Measurements from ENCODE around the gene TMEM82. TPM values are rescaled to one million over a fixed set of nuclear protein-coding genes. Genes with fewer than 3 reads are reported as not detected.

The TMEM82 gene
- total and polyA plus RNA-seq, 8 donors: 0.10 to 4.9 (median 1.5) TPM; not detected in 4

GRCh38 chr1:15757016-15757543 lies 14.8 kb downstream of the TMEM82 start:
- H3K36me3 ChIP-seq: no peaks in the 10 kb centered on the region
- peak overlapping the region; percentile 19 to 78 (median 69) for H3K4me3 ChIP-seq
- WGBS, 5 donors: 50 to 67% (median 57%) methylated on average over 5 to 9 of the region's 9 CpGs
- TF ChIP-seq EP300 (IDR thresholded peaks at IDR 0.05) (no peak), POLR2AphosphoS5 (IDR thresholded peaks at IDR 0.05) (no peak), CTCF (IDR thresholded peaks at IDR 0.05) (no peak)
- peak overlapping the region; percentile 63 to 84 (median 80) for H3K27ac ChIP-seq
- intact Hi-C loops (cut with DNase I; ENCODE audit: low total_unique reads): no loop called here
- DNase-seq: no peak
- peaks cover 0 to 51% (median 17%) of the 10 kb centered on the region in 3 donors for H3K27me3 ChIP-seq
- H3K4me1 ChIP-seq: peaks cover 47 to 68% (median 62%) of the 10 kb centered on the region in 4 donors
- no peaks in the 10 kb centered on the region for H3K9me3 ChIP-seq

- H3K9me3 ChIP-seq: no peaks in the 10 kb centered on the region
- H3K27ac ChIP-seq: peak overlapping the region; percentile 63 to 84 (median 80)
- H3K27me3 ChIP-seq: peaks cover 0 to 51% (median 17%) of the 10 kb centered on the region in 3 donors
- 7 to 19% (median 13%) methylated on average over 12 to 24 of the region's 24 CpGs for WGBS, 5 donors
- no peaks in the 10 kb centered on the region for H3K36me3 ChIP-seq
- peaks cover 47 to 75% (median 65%) of the 10 kb centered on the region in 4 donors for H3K4me1 ChIP-seq
- peak in 1 of 2 donors; percentile 81 for DNase-seq
- H3K4me3 ChIP-seq: peak overlapping the region; percentile 60 to 78 (median 76)
- intact Hi-C loops (cut with DNase I; ENCODE audit: low total_unique reads): no loop called here
- no peak for TF ChIP-seq POLR2AphosphoS5 (IDR thresholded peaks at IDR 0.05)
- no peak for TF ChIP-seq EP300 (IDR thresholded peaks at IDR 0.05)
- no peak for TF ChIP-seq POLR2A (IDR thresholded peaks at IDR 0.05)
- TF ChIP-seq CTCF (IDR thresholded peaks at IDR 0.05): no peak
Observed at GRCh38 chr1:15757575-15758342, 15.5 kb downstream of the TMEM82 start.

DNA sequence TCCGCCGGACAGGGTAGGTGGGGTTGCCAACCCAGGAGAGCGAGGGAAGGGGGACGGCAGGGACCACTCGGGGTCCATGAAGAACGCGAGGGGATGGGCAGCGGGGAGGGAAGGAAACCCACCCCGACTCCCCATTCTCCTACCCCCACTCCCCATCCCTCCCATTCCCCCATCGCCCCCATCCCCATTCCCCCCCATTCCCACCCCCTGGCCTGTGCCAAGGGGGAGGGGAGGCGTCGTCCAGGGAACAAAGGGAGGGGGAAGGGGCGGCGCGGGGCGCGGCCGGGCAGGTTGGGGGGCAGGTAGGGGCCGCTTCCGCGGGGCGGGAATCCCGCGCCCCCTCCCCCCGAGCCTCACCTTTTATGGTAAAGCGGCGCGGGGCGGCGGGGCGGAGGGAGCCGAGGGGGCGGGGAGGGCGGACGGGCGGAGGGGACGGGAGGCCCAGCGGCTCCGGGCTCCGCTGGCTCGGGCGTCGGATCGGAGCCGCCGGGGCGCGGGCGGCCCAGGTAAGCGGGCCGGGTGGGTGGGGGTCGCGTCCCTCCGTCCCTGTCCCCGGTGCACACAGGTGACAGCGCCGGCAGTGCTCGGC lies 16.1 kb downstream of the TMEM82 start, which contains the start of gene FBLIM1:
Gene FBLIM1, plus strand, starts transcription at position 453 of the 589 bp plus-strand sequence. CDS start 6,189 bp downstream, outside the sequence.
- no peaks in the 10 kb centered on the region for H3K36me3 ChIP-seq
- H3K4me3 ChIP-seq: peak within 1 kb of the TSS; percentile 60 to 78 (median 76)
- H3K9me3 ChIP-seq: no peaks in the 10 kb centered on the region
- no peak for TF ChIP-seq CTCF (IDR thresholded peaks at IDR 0.05)
- no peak for TF ChIP-seq EP300 (IDR thresholded peaks at IDR 0.05)
- no peak for TF ChIP-seq POLR2AphosphoS5 (IDR thresholded peaks at IDR 0.05)
- no peak for TF ChIP-seq POLR2A (IDR thresholded peaks at IDR 0.05)
- peak within 1 kb of the TSS; percentile 63 to 84 (median 80) for H3K27ac ChIP-seq
- H3K4me1 ChIP-seq: peaks cover 49 to 82% (median 66%) of the 10 kb centered on the region in 4 donors
- WGBS, 5 donors: 2 to 19% (median 6%) methylated on average over 9 to 48 of the region's 58 CpGs
- peaks cover 0 to 51% (median 17%) of the 10 kb centered on the region in 3 donors for H3K27me3 ChIP-seq
- DNase-seq: peak in 1 of 2 donors; percentile 84
- intact Hi-C loops (cut with DNase I; ENCODE audit: low total_unique reads): no loop called here

DNA sequence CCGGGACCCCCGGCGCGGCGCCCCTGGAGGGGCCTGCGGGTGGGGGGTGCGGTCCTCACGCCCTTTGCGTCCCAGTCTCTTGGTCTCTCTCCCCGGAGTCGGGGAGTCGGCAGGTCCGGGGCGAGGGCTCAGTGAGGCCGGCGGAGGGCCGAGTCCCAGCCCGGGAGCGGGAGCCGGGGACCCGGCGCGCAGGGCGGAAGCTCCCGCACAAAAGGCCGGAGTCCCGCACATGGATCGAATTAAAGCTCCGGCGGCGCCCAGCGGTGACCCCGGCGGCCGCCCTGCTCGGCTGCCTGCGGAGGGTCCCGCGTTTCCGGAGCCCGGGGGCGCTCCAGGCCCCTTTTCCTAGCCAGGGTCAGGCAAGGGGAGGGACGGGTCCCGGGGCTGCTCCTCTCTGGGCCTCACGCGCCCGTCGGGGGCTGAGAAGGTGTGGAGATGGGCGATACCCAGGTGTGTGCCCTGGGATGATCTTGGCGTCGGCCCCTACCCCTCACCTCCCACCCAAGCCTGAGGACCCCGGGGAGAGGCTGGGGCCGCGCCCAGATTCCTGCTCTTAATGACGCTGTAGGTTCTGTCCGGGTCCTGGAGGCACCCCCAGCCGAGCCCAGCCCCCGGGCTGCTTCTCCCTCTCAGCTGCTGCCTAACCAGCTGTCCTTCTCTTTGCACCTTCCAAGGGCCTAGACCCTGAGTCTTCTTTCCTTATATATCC lies 16.8 kb downstream of the TMEM82 start:
- 2 to 14% (median 6%) methylated on average over 12 to 58 of the region's 58 CpGs for WGBS, 5 donors

More for the DNA sequence above, 16.8 kb downstream of the TMEM82 start:
- no peaks in the 10 kb centered on the region for H3K36me3 ChIP-seq
- H3K9me3 ChIP-seq: no peaks in the 10 kb centered on the region
- H3K4me1 ChIP-seq: peaks cover 55 to 88% (median 72%) of the 10 kb centered on the region in 4 donors
- TF ChIP-seq POLR2AphosphoS5 (IDR thresholded peaks at IDR 0.05) (no peak), CTCF (IDR thresholded peaks at IDR 0.05) (no peak), EP300 (IDR thresholded peaks at IDR 0.05) (no peak), POLR2A (IDR thresholded peaks at IDR 0.05) (no peak)
- H3K4me3 ChIP-seq: peak overlapping the region; percentile 60 to 78 (median 76)
- H3K27me3 ChIP-seq: peaks cover 0 to 51% (median 17%) of the 10 kb centered on the region in 3 donors
- peak in 1 of 2 donors; percentile 65 for DNase-seq
- H3K27ac ChIP-seq: peak overlapping the region; percentile 47 to 84 (median 80)
- intact Hi-C loops (cut with DNase I; ENCODE audit: low total_unique reads): no loop called here

Data from stomach (tissue), 9 donors.